GM19240 (cell line): ENCODE measurements around the gene SLC22A15.
"Not testable (repeated sequence)": the region's sequence is repeated elsewhere in the genome, so short reads cannot be mapped to it uniquely, and the experiment has no call there.

Experiments
- DNase-seq: peaks from one replicate; pipeline ENCODE4 v3.0.0; 2011; ENCODE audit warnings: low spot score; ENCODE audit not compliant: insufficient read length

The SLC22A15 gene

GRCh38 chr1:115980998-115981993 lies 5.0 kb downstream of the SLC22A15 start:
- DNase-seq: peak; percentile 30

GRCh38 chr1:115982400-115982799 lies 6.1 kb downstream of the SLC22A15 start:
- no peak for DNase-seq

- no peak for DNase-seq
Measured at GRCh38 chr1:115983584-115983983, 7.3 kb downstream of the SLC22A15 start.

- DNase-seq: no peak
Measured at GRCh38 chr1:115987623-115988022, 11.3 kb downstream of the SLC22A15 start.

GRCh38 chr1:115988953-115989352 lies 12.6 kb downstream of the SLC22A15 start:
- no peak for DNase-seq

GRCh38 chr1:115989699-115990098 lies 13.4 kb downstream of the SLC22A15 start:
- DNase-seq: no peak

- DNase-seq: no peak
Measured at GRCh38 chr1:115991909-115992308, 15.6 kb downstream of the SLC22A15 start.

GRCh38 chr1:115997921-115998320 lies 21.6 kb downstream of the SLC22A15 start:
- DNase-seq: not testable (repeated sequence)

GRCh38 chr1:116001739-116002487 lies 25.6 kb downstream of the SLC22A15 start:
- no peak for DNase-seq

GRCh38 chr1:116002781-116003420 lies 26.6 kb downstream of the SLC22A15 start:
- DNase-seq: no peak

GRCh38 chr1:116003823-116004222 lies 27.5 kb downstream of the SLC22A15 start:
- no peak for DNase-seq

- no peak for DNase-seq
Measured at GRCh38 chr1:116006486-116006964, 30.2 kb downstream of the SLC22A15 start.

- no peak for DNase-seq
Measured at GRCh38 chr1:116008656-116009390, 32.5 kb downstream of the SLC22A15 start.

GRCh38 chr1:116012716-116013115 lies 36.4 kb downstream of the SLC22A15 start:
- DNase-seq: no peak

GRCh38 chr1:116015679-116016078 lies 39.4 kb downstream of the SLC22A15 start:
- DNase-seq: no peak

- no peak for DNase-seq
Measured at GRCh38 chr1:116018007-116018406, 41.7 kb downstream of the SLC22A15 start.

GRCh38 chr1:116019653-116020253 lies 43.4 kb downstream of the SLC22A15 start:
- DNase-seq: no peak

- peak; percentile 24 for DNase-seq
Measured at GRCh38 chr1:116020668-116021272, 44.5 kb downstream of the SLC22A15 start.

- DNase-seq: no peak
Measured at GRCh38 chr1:116024626-116025025, 48.3 kb downstream of the SLC22A15 start.

GRCh38 chr1:116026631-116027030 lies 50.3 kb downstream of the SLC22A15 start:
- no peak for DNase-seq
